Occipital lobe (tissue), 1 donor: ENCODE results near the gene SLC4A2. TPM values are rescaled to one million over a fixed set of nuclear protein-coding genes. Genes with fewer than 3 reads are reported as not detected.

Experiments used
- total RNA-seq: library from RNA; depleted of rRNA; stranded (reverse); fragments of >200 nt; gene quantifications from one replicate; pipeline ENCODE4 v1.2.3, GENCODE V29; 2014

The SLC4A2 gene
- total RNA-seq, 1 donor from 2014 or later: 13.7 TPM

Other genes starting within 250 kb of the SLC4A2 start
- not detected for gene AOC1, start 207.1 kb upstream of the SLC4A2 start, total RNA-seq
- gene KCNH2, start 81.3 kb upstream of the SLC4A2 start, total RNA-seq: 8.0 TPM
- gene NOS3, start 68.6 kb upstream of the SLC4A2 start, total RNA-seq: 0.78 TPM
- gene ATG9B, start 35.1 kb upstream of the SLC4A2 start, total RNA-seq: 1.9 TPM
- 24.3 TPM for gene ABCB8, start 31.1 kb upstream of the SLC4A2 start, total RNA-seq
- gene ASIC3, start 11.1 kb upstream of the SLC4A2 start, total RNA-seq: 0.62 TPM
- gene CDK5, start 1.7 kb upstream of the SLC4A2 start, total RNA-seq: 37.3 TPM
- 30.7 TPM for gene FASTK, start 21.2 kb downstream of the SLC4A2 start, total RNA-seq
- 9.7 TPM for gene TMUB1, start 23.9 kb downstream of the SLC4A2 start, total RNA-seq
- gene AGAP3, start 26.9 kb downstream of the SLC4A2 start, total RNA-seq: 85.6 TPM
- gene GBX1, start 108.1 kb downstream of the SLC4A2 start, total RNA-seq: not detected
- not detected for gene ASB10, start 127.7 kb downstream of the SLC4A2 start, total RNA-seq
- not detected for gene H2BK1, start 150.9 kb downstream of the SLC4A2 start, total RNA-seq
- gene ABCF2, start 167.6 kb downstream of the SLC4A2 start, total RNA-seq: 29.5 TPM
- gene CHPF2, start 172.9 kb downstream of the SLC4A2 start, total RNA-seq: 19.0 TPM
- gene SMARCD3, start 189.1 kb downstream of the SLC4A2 start, total RNA-seq: 147 TPM